Stimulated activated CD8-positive, alpha-beta memory T cell treated with anti-CD3 and anti-CD28 coated beads, Interleukin-15, amount 100 ng/mL, for 1 hour (primary cell): ENCODE measurements around the gene ATRX.
"Not testable (repeated sequence)": the region's sequence is repeated elsewhere in the genome, so short reads cannot be mapped to it uniquely, and the experiment has no call there.

Source experiments
- DNase-seq: peaks from one replicate; pipeline ENCODE4 v3.0.0-alpha.2; 2020; ENCODE audit warnings: low read depth

The ATRX gene

DNA sequence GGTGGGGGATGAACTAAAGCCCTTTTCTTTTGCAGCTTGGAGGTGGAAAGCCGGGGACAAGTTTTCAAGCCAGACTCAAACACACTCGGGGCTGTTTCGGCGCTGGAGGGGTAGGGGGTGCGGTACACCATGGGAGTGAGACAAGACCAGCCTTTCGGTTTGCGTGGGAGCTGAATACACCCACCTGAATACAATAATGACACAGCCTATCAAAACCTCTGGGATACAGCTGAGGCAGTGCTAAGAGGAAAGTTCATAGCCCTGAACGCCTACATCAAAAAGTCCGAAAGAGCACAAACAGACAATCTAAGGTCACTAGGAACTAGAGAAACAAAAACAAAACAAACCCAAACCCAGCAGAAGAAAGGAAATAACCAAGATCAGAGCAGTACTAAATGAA is 163.3 kb downstream of the ATRX start:
- DNase-seq: no peak

DNA sequence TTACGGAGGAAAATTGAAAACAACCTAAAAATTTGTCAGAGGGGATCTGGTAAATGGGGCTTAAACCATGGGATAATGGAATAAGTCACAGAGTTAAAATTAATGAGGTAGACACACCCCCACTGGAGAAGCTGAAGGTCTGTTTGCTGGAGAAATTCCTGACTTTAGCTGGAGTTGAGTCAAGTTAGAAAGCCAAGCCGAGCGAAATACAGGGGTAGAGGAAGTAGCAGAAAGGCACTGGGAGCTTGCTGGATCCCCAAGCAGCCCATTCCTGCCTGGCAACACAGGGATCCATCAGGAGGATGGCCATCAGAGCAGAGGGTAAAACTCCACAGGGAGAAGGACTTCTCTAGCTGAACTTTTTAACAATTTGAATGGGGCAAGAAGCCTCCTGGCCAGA is 163.8 kb downstream of the ATRX start:
- no peak for DNase-seq

DNA sequence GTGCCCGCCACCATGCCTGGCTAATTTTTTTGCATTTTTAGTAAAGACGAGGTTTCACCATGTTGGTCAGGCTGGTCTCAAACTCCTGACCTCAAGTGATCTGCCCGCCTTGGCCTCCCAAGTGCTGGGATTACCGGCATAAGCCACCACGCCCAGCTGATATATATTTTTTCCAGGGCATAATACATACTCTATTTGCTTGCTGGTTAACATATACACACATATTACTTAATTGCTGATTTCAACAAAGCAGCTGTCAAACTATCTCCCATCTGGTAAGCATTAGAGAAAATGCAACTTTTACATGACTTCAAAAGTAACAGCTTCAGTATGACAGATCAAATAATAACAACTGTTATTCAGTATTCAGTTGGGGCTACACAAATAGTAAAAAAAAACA is 164.6 kb downstream of the ATRX start:
- not testable (repeated sequence) for DNase-seq

DNA sequence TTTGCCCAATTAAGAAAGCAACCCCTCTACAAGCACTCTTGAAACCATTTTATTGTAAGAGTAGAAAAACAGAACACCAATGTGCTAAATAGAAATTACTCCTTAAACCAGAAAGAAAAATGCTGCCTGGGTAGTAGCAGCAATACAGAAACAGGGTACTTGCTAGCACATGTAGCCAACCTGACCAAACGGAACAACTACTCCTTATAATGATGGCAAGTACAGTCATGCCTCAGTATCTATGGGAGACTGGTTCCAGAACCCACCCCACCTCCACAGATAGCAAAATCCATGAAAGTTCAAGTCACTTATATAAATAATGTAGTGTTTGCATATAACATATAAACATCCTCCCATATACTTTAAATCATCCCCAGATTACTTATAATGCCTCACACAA is 168.8 kb downstream of the ATRX start:
- no peak for DNase-seq

DNA sequence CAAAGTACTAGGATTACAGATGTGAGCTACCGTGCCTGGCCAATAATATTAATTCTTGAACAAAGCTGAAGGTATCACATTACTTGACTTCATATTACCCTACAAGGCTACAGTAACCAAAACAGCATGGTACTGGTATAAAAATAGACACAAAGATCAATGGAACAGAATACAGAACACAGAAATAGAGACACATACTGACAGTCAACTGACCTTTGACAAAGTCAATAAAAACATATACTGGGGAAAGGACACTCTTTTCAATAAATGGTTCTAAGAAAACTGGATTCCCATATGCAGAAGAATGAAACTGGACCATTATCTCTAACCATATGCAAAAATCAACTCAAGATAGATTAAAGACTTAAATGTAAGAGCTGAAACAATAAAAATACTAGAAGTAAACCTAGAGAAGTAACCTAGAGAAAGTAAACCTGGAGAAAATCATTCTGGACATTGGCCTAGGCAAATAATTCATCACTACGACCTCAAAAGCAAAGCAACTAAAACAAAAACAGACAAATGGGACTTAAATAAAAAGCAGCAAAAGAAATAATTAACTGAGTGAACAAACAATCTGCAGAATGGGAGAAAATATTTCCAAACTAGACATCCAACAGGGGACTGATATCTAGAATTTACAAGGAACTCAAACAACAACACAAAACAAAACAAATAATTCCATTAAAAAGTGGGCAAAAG is 182.2 kb downstream of the ATRX start:
- DNase-seq: no peak

DNA sequence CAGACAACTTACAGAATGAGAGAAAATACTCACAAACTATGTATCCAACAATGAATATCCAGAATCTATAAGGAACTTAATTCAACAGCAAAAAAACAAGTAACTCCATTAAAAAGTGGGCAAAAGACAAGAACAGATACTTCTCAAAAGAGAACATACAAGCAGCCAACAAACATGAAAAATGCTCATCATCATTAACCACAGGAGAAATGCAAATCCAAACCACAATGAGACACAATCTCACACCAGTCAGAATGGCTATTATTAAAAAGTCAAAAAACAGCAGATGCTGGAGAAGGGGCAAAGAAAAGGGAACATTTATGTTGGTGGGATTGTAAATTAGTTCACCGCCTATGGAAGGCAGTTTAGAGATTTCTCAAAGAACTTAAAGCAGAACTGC is 188.5 kb downstream of the ATRX start:
- DNase-seq: no peak

DNA sequence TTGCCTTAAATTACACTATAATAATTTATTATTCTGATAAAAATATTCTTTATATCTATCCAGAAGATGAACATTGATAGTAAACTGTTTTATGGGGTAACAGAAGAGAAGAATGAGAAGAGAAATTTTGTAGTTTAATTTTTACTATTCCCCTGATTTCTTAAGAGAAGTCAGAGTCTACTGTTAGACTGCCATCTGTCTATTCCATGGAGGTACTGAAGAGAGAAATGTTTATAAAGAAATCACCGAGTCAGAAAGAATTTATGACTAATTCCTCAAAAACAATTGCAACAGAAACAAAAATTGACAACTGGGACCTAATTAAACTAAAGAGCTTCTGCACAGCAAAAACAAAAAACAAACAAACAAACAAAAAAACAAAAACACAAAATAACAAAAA is 188.9 kb downstream of the ATRX start:
- no peak for DNase-seq

DNA sequence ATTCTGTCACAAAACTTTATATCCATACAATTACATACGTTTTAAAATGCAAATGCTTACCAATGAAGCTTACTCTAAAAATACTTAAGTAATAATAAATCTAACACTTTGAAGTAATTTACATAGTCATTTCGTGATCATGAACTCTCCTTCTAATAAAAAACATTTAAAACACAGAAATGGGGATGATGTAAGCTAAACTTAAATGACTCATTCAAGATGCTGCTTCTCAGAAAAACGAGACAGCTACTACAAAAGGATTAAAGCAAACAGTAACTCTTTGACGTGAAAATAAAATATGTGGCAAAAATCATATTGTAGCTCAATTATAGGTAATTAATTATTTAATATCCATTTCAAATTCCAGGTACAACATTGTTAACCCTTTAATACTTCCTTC is 190.2 kb downstream of the ATRX start:
- no peak for DNase-seq

DNA sequence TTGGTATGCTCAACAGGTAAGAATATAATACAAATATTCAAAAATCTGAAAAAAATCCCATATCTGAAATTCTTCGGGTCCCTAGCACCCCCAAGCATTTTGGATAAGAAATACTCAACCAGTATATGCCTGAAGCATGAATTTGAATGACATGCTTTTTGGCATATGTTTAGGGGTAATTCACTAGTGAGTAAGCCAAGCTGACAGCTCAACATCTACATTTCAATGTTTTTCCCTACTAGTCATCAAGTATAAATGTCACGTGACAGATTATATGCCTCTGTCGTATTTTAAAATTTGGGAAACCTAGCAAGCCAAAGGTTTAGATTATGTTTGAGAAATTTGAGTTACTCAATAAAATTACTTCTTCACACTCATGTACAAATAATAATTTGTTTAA is 213.7 kb downstream of the ATRX start:
- no peak for DNase-seq

DNA sequence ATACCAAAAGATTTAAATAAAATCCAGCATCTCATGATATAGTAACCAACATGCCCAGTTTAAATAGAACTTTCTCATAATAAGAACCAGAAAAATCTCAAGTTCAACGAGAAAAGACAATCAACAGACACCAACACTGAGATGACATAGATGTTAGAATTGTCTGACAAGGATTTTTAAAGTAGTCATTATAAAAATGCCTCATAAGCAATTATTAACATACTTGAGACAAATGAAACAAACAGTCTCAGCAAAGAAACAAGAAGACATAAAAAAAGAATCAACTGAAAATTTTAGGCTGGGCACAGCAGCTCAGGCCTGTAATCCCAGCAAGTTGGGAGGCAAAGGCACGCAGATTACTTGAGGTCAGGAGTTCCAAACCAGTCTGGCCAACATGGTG is 220.7 kb downstream of the ATRX start:
- no peak for DNase-seq

DNA sequence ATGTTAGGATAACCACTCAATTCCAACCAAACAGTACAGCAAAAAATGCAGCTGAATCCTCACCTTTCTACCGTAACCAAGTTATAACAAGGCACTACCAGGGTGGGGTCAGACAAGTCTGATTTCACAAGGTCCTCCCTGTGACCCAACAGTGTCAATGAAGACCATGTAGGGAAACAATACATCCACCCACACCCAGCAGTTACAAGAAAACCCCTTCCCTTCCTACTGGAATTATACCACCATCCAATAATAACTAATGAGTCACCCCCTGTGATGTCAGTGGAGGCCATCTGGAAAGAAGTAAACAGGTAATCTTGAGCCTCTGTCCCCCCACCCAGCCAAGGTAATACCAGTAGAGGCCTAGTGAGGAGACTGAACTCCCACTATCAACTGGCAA is 221.2 kb downstream of the ATRX start:
- no peak for DNase-seq

DNA sequence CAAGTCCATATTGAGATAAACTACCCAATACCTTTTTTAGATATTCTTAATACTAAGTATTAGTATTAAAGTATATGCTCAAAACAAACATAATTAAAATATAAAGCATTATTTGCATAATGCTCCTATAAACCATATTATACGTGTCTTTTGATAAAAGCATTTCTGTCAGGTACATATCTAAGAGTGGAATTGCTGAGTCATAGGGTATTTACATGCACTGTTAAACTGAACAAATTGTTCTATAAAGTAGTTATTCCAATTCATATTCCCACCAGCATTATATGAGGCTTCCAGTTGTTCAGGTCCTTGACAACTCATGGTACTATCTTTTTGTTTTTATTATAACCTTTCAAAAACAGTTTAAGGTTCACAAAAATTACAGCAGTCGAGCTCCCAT is 224.6 kb downstream of the ATRX start:
- no peak for DNase-seq

DNA sequence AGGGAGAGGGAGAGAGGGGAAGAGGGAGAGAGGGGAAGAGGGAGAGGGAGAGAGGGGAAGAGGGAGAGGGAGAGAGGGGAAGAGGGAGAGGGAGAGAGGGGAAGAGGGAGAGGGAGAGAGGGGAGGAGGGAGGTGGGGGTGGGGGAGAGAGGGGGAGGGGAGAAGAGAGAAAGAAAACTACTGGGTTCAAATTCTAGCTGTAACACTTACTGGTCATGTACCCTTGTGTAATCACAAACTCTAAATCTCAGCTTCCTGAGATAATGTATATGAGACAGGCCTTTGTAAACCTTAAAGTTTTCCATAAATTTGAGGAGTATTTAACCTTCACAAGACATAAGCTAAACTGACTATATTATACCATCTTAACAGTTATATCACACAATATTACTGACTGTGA is 229.7 kb downstream of the ATRX start:
- DNase-seq: no peak

DNA sequence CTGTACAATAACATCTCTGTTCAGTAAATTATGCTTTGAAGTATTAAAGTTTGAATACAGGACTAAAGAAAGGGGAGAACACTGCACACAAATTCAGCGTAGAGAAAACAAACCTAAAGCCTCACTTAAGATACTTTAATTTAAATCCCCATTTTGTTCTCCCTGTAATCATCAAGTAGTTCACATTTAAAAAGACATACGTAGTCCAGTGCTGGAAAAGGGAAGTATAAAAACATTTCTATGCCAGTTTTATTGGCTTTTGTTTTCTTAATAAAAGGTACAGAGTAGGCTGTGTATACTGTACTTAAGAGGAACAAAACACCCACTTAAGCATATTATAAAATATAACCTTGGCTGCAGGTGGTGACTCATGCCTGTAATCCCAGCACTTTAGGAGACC is 237.3 kb downstream of the ATRX start:
- no peak for DNase-seq

DNA sequence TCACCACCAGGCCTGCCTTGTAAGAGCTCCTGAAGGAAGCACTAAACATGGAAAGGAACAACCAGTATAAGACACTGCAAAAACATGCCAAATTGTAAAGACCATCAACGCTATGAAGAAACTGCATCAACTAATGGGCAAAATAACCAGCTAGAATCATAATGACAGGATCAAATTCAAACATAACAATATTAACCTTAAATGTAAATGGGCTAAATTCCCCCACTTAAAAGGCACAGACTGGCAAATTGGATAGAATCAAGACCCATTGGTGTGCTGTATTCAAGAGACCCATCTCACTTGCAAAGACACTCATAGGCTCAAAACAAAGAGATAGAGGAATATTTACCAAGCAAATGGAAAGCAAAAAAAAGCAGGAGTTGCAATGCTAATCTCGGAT is 246.2 kb downstream of the ATRX start:
- not testable (repeated sequence) for DNase-seq

DNA sequence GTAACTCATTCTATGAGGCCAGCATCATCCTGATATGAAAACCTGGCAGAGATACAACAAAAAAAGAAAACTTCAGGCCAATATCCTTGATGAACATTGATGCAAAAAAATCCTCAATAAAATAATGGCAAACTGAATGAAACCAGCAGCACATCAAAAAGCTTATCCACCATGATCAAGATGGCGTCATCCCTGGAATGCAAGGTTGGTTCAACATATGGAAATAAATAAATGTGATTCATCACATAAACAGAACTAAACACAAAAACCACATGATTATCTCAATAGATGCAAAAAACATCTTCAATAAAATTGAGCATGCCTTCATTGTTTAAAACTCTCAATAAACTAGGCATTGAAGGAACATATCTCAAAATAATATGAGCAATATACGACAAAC is 254.8 kb downstream of the ATRX start:
- DNase-seq: not testable (repeated sequence)

DNA sequence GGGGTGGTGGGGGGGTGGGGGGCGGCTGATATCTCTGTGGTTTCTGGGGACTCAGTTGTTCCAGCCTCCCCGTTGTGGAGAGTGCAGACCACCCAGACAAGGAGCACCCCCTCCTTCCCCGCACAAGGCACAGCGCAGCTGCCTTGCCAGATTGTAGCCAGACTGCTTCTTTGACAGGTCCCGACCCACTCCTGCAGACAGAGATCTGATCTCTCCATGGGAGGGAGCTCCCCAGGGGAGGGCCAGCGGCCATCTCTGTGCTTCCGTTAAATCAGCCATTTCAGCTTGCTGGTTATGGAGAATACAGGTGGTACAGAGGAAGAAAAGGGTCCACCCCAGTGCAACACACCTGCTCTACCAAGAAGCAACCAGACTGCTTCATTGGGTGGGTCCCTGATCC is 258.0 kb downstream of the ATRX start:
- DNase-seq: no peak

DNA sequence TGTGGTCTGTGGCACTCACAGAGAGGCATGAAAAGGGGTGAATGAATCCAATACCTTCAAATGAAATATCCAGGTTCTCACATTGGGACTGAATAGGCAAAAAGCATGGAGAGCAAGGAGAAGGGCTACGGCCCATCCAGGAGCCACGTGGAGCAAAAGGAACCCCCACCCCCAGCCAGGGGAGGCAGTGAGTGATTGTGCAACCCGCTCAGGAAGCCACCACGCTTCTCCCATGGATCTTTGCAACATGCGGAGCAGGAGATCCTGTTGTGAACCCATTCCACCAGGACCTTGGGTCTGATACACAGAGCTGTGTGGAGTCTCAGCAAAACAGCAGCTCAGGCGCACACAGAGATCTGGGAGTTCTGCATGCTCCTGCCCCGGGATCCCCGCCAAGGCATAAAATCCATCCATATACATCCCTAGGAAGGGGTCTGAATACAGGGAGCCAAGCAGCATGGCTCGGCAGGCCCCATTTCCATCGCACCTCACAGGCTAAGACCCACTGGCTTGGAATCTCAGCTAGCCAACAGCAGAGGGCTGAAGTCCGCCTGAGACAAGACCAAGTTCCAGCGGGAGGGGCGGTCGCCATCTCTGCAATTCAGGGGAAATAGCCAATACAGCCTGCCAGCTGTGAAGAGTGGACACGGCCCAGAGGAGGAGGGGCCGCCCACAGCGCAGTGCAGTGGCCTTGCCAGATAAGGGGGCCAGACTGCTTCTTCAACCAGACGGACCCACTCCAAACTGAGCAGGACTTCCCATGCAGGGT is 258.6 kb downstream of the ATRX start:
- no peak for DNase-seq

DNA sequence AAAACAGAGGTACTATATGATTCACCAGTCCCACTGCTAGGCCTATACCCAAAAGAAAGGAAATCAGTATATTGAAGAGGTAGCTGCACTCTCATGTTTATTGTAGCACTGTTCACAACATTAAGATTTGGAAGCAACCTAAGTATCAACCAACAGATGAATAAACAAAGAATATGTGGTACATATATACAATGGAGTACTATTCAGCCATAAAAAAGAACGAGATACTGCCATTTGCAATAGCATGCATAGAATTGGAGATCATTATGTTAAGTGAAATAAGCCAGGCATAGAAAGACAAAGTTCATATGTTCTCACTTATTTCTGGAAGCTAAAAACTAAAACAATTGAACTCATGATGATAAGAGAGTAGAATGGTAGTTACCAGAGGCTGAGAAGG is 266.3 kb downstream of the ATRX start:
- DNase-seq: no peak

DNA sequence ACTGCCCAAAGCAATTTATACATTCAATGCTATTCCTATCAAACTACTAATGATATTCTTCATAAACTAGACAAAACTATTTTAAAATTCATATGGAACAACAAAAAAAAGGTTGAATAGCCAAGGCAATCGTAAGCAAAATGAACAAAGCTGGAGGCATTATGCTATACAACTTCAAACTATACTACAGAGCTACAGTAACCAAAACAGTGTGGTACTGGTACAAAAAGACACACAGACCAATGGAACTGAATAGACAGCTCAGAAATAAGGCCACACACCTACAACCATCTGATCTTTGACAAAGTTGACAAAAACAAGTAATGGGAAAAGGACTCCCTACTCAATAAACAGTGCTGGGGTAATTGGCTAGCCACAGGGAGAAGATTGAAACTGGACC is 271.8 kb downstream of the ATRX start:
- DNase-seq: no peak

DNA sequence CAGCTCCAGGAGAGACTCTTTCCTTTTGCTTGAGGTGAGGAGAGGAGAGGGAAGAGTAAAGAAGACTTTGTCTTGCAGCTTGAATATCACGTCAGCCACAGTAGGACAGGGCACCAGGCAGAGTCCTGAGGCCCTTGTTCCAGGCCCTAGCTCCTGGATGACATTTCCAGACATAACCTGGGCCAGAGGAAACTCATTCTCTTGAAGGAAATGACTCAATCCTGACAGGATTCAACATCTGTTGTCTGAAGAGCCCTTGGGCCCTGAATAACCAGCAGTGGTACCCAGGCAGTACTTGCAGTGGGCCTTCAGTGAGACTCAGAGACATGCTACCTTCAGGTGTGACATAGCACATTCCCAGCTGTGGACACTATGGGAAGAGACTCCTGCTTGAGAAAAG is 276.0 kb downstream of the ATRX start:
- DNase-seq: no peak

DNA sequence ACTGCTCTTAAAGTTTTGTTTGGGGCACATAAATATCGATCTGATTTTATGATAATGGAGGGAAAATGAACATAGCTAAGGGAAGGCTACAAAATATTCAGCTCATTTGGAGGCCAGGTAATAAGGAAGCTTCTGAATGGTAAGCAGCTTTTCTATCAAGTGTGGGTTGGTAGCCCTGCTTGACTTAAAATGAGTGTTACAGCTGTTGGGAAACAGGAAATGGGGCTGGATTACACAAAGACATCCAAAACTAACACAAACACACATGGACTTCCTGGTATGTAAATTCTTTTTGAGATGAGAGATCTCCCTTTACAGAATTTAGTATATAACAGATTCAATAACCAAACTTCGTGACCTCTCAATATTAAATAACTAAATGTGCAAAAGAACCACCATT is 280.8 kb downstream of the ATRX start:
- no peak for DNase-seq

DNA sequence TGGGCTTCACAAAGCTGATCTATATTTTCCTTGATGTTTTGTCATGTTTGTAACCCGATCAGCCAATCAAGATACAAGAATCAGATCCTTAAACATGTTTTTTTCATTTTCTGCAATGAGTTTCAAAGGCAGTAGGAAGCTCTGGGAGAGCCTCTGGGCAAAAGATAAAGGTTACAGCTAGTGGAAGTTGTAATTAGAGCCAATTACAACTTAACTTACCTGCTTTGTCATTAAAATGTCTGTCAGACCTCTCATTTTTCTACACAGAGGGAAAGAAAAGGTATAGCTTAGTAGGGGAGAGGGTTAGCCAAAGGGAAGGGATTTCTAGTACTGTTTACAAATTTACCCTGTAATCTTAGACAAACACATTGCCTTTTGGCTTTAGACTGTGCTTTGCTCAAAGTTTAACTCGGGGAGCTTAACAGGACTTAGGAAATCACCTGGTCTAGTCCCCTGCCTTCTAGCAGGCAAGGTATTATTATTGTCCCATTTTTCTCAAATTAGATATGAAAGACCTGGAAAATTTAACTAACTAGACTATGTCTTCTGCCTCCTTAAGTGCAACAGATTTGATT is 283.0 kb downstream of the ATRX start:
- DNase-seq: no peak

DNA sequence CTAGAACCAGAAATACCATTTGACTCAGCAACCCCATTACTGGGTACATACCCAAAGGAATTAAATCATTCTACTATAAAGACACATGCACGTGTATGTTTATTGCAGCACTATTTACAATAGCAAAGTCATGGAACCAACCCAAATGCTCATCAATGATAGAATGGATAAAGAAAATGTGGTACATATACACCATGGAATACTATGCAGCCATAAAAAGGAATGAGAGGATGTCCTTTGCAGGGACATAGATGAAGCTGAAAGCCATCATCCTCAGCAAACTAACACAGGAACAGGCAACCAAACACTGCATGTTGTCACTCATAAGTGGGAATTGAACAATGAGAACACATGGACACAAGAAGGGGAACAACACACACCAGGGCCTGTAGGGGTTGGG is 285.9 kb downstream of the ATRX start:
- not testable (repeated sequence) for DNase-seq
